Thyroid gland (tissue), 4 donors: ENCODE measurements around the gene CAPN14.

Experiments used
- POLR2A ChIP-seq, 2 donors: fragments of 450-650 bp; IDR thresholded peaks; one replicate each; pipeline ENCODE4 v1.6.1; 2017; ENCODE audit warnings: antibody characterized with exemption in 2 of 2, mild to moderate bottlenecking in 2 of 2, moderate library complexity in 1 of 2
- TF ChIP-seq, protein P1 (sequence below), 6 experiments: fragments of 200-600 bp in 3 of 6; fragments of 450-650 bp in 3 of 6; sonication (generic) in 3 of 6; IDR thresholded peaks; one replicate each; pipeline ENCODE4 v1.5.1; 2016 to 2019; ENCODE audit warnings: antibody characterized with exemption in 6 of 6, mild to moderate bottlenecking in 2 of 6, inconsistent platforms in 1 of 6, moderate library complexity in 1 of 6

DNA sequence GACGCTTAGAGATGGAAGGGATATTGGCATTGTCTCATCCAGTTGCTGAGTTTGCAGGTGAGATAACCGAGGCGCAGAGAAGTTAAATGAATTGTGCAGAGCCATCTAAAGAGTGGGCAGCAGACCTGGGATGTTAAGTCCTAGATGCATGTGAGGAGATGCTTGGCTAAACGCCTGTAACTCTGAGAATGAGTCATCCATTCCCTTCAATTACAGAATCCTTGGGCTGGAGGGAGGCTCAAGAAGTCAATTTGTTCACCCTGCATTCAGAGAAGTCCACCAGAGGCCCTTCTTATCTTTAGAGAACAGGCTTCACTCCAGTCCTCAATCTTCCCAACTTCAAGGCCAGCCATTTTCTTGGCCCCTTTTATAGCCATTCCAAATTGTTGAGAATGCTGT, 18.2 kb upstream of the CAPN14 start:
- TF ChIP-seq, protein P1, sequence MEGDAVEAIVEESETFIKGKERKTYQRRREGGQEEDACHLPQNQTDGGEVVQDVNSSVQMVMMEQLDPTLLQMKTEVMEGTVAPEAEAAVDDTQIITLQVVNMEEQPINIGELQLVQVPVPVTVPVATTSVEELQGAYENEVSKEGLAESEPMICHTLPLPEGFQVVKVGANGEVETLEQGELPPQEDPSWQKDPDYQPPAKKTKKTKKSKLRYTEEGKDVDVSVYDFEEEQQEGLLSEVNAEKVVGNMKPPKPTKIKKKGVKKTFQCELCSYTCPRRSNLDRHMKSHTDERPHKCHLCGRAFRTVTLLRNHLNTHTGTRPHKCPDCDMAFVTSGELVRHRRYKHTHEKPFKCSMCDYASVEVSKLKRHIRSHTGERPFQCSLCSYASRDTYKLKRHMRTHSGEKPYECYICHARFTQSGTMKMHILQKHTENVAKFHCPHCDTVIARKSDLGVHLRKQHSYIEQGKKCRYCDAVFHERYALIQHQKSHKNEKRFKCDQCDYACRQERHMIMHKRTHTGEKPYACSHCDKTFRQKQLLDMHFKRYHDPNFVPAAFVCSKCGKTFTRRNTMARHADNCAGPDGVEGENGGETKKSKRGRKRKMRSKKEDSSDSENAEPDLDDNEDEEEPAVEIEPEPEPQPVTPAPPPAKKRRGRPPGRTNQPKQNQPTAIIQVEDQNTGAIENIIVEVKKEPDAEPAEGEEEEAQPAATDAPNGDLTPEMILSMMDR (IDR thresholded peaks at IDR 0.05): no peak
- no peak for TF ChIP-seq POLR2A (IDR thresholded peaks at IDR 0.05)
